C4-2B (cell line): ENCODE results near the gene RADIL.

ENCODE experiments used
- CTCF ChIP-seq: fragments of 450-650 bp; conservative IDR thresholded peaks from 2 replicates; pipeline ENCODE4 v1.5.1; 2017; ENCODE audit warnings: mild to moderate bottlenecking
- ZFX ChIP-seq: fragments of 450-650 bp; IDR thresholded peaks from 2 replicates; pipeline ENCODE4 v1.6.1; 2017

- TF ChIP-seq CTCF (no peak), ZFX (no peak)
Measured at GRCh38 chr7:4805110-4805983, 78.2 kb downstream of the RADIL start.
